Aorta (tissue), 5 donors: ENCODE data around the gene MMP13. TPM values are rescaled to one million over a fixed set of nuclear protein-coding genes. Genes with fewer than 3 reads are reported as not detected.

Source experiments
- ATAC-seq: fragments of 200-7000 bp; cut with Tn5 transposase; one replicate; pipeline ENCODE4 v1.9.1; 2022; ENCODE audit warnings: moderate library complexity; ENCODE audit not compliant: low FRiP score
- DNase-seq, 2 donors: peaks; one replicate each; pipeline ENCODE4 v3.0.0-alpha.2; 2020
- H3K27ac ChIP-seq, 2 donors: one replicate each; pipeline ENCODE4 v1.5.1; 2013; ENCODE audit warnings: low read length in 2 of 2, mild to moderate bottlenecking in 2 of 2, moderate library complexity in 2 of 2, control low read depth in 1 of 2, inconsistent platforms in 1 of 2, low read depth in 1 of 2
- H3K27me3 ChIP-seq, 2 donors: one replicate each; pipeline ENCODE4 v1.6.1; 2013; ENCODE audit warnings: control low read depth in 1 of 2, low read length in 1 of 2, mild to moderate bottlenecking in 1 of 2, moderate library complexity in 1 of 2; ENCODE audit not compliant: insufficient read depth in 2 of 2, control insufficient read depth in 1 of 2
- H3K36me3 ChIP-seq, 2 donors: one replicate each; pipeline ENCODE4 v1.6.1; 2013; ENCODE audit warnings: control low read depth in 1 of 2, low read length in 1 of 2, mild to moderate bottlenecking in 1 of 2; ENCODE audit not compliant: insufficient read depth in 2 of 2, control insufficient read depth in 1 of 2
- H3K4me1 ChIP-seq, 2 donors: one replicate each; pipeline ENCODE4 v1.6.1; 2013; ENCODE audit warnings: low read length in 2 of 2, control low read depth in 1 of 2, mild to moderate bottlenecking in 1 of 2, moderate library complexity in 1 of 2; ENCODE audit not compliant: insufficient read depth in 2 of 2, control insufficient read depth in 1 of 2
- H3K4me3 ChIP-seq, 2 donors: one replicate each; pipeline ENCODE4 v1.5.1; 2013; ENCODE audit warnings: low read length in 2 of 2, control low read depth in 1 of 2, mild to moderate bottlenecking in 1 of 2
- H3K9me3 ChIP-seq: one replicate; pipeline ENCODE4 v1.6.1; 2013; ENCODE audit warnings: mild to moderate bottlenecking, low read length; ENCODE audit not compliant: control insufficient read depth
- WGBS, 2 donors: extraction: QIAGEN DNeasy Blood & Tissue Kit; methylation state at CpG; one replicate each; pipeline ENCODE4 v1.1.7; 2013; 5-methylcytosine and 5-hydroxymethylcytosine counted together
- intact Hi-C, 2 donors: fragments of 100-400 bp; cut with DNase I; formaldehyde crosslinking; loops; one replicate each; pipeline versions ENCODE4 v1.14.2 to v1.15.0; 2022
- polyA plus RNA-seq, 2 donors: library from polyadenylated mRNA; stranded (reverse); fragments of 200-250 nt; gene quantifications; one replicate each; pipeline ENCODE4 v1.2.3, GENCODE V29; 2013
- total RNA-seq, 2 donors: library from RNA; stranded (reverse); fragmentation: NEBNext Ultra II Directional; extraction: Animal tissue kit (Norgen Biotek cat#: 25700); gene quantifications; one replicate each; pipeline ENCODE4 v1.2.1, GENCODE V29; 2021
- donor health status: healthy with polysubstance abuse.
- donor health status: Bipolar disorder and iron deficiency.
- donor health status: DM: no; HTN: no; CAD: no.
- donor health status: DM: no; HTN: no; CAD: no.
- donor health status: DM: yes; HTN: yes; CAD: no.

The MMP13 gene
- total and polyA plus RNA-seq, 4 donors: 0.05 TPM; not detected in 3

DNA sequence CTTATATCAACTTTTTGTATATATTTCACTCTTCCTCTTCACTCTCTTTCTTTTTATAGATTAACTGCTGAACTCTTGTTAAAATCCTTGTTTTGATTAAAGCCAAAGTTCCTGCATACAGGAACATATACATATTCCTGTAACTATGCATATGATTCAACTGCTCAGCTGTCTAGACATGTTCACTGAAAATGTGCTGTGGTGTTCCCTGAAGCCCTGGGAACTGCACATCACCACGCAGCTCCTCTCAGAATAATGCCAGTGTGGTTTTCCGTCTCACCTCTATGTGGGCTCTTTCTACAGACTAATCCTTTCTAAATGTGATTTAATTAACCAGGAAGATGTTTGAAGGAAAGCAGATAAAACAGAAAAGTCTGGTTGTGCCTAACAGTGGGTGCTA, 55.2 kb downstream of the MMP13 start:
- DNase-seq (no peak), ATAC-seq (no peak)
- intact Hi-C loops: no loop called here
- H3K4me3 ChIP-seq: no peak overlapping the region
- H3K9me3 ChIP-seq: peaks cover 1% of the 10 kb centered on the region
- WGBS, 2 donors: 71 to 82% methylated on average over 2 of the region's 2 CpGs
- H3K27me3 ChIP-seq: no peaks in the 10 kb centered on the region
- H3K36me3 ChIP-seq: no peaks in the 10 kb centered on the region
- no peaks in the 10 kb centered on the region for H3K4me1 ChIP-seq
- H3K27ac ChIP-seq: no peak overlapping the region

Other genes starting within 250 kb of the MMP13 start
- gene MMP27, start 250.0 kb downstream of the MMP13 start, total RNA-seq: not detected
- under 1 TPM in 1 of 2 donors, not detected in 1; 0.50 TPM for gene MMP27, start 250.0 kb downstream of the MMP13 start, polyA plus RNA-seq
- gene MMP8, start 230.8 kb downstream of the MMP13 start, total RNA-seq: under 1 TPM; 0.42 to 0.60 TPM
- under 1 TPM in 1 of 2 donors, not detected in 1; 0.03 TPM for gene MMP8, start 230.8 kb downstream of the MMP13 start, polyA plus RNA-seq
- gene MMP10, start 175.1 kb downstream of the MMP13 start, total RNA-seq: not detected
- under 1 TPM in 1 of 2 donors, not detected in 1; 0.38 TPM for gene MMP10, start 175.1 kb downstream of the MMP13 start, polyA plus RNA-seq
- gene MMP1, start 157.6 kb downstream of the MMP13 start, total RNA-seq: under 1 TPM in 1 of 2 donors, not detected in 1; 0.52 TPM
- under 1 TPM in 1 of 2 donors, not detected in 1; 0.10 TPM for gene MMP1, start 157.6 kb downstream of the MMP13 start, polyA plus RNA-seq
- gene MMP3, start 112.1 kb downstream of the MMP13 start, total RNA-seq: 1 to 10 TPM; 1.1 to 1.4 TPM
- gene MMP3, start 112.1 kb downstream of the MMP13 start, polyA plus RNA-seq: not detected
- gene MMP12, start 80.8 kb downstream of the MMP13 start, total RNA-seq: 1 to 10 TPM in 1 of 2 donors, under 1 TPM in 1; 0.23 to 1.4 TPM
- under 1 TPM in 1 of 2 donors, not detected in 1; 0.75 TPM for gene MMP12, start 80.8 kb downstream of the MMP13 start, polyA plus RNA-seq
- 10 to 100 TPM; 18.1 to 20.0 TPM for gene DCUN1D5, start 136.4 kb upstream of the MMP13 start, total RNA-seq
- gene DCUN1D5, start 136.4 kb upstream of the MMP13 start, polyA plus RNA-seq: 10 to 100 TPM; 10.5 to 14.7 TPM
- 10 to 100 TPM; 13.6 to 22.1 TPM for gene DYNC2H1, start 153.7 kb upstream of the MMP13 start, total RNA-seq
- 10 to 100 TPM in 1 of 2 donors, under 1 TPM in 1; 0.88 to 19.4 TPM for gene DYNC2H1, start 153.7 kb upstream of the MMP13 start, polyA plus RNA-seq